HG03280 (cell line): ENCODE measurements around the gene DUSP23.

Experiments
- ATAC-seq: cut with Tn5 transposase; IDR thresholded peaks from one replicate; pipeline ENCODE4 v1.9.1; 2021; ENCODE audit warnings: mild to moderate bottlenecking, moderate library complexity; ENCODE audit not compliant: unreplicated experiment

The DUSP23 gene

GRCh38 chr1:159783724-159784123 is 3.0 kb downstream of the DUSP23 start:
- ATAC-seq, result no peak

DNA sequence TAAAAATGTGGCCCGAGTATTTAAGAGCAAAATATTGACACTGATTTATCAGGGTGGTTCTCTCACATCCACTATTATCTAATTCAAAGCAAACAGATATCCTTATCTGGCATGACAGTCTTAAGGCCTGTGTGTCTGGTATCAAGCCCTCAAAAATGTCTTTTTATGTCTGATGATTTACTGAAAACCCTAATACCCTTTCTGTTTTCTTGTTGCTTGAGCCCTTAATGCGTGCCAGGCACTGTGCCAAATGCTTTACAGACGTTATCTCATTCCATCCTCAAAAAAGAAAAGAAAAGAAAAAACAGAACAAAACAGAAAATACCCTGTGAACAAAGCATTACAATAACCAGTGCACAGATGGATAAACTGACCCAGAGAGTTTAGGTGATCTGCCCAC is 5.7 kb downstream of the DUSP23 start:
- ATAC-seq, result no peak

- ATAC-seq, result no peak
Measured at GRCh38 chr1:159786966-159787365, 6.2 kb downstream of the DUSP23 start.

DNA sequence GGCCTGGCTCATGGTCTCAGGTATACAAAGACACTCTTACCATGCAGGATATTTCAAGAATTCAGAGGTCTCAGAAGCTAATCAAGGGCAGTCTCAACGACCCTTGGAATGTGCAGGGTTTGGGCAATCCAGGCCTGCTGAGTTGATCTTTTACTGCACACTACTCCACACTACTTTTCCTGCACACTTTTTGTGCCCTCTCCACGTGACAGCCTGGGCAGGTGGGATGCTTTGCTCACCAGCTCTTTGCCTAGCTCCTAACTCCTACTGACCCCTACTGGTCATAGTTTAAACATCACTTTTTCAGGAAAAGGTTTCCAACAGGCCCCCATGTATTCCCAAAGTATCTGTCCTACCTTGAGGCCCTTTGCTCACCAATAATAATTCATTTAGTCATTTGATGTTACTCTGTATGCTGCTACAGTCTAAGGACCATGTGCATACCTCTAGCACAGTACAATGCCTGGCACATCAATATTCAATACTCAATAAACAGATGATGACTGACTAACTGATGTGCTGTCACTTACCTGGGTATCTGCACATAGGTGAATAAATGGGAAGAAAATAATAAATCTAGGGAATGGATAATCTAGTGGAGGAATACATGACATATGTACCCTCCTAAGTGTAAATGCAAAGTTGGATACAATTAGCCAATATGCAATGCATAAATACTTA is 9.6 kb downstream of the DUSP23 start:
- no peak for ATAC-seq

- no peak for ATAC-seq
Measured at GRCh38 chr1:159791031-159791430, 10.3 kb downstream of the DUSP23 start.

GRCh38 chr1:159791461-159791860 is 10.7 kb downstream of the DUSP23 start:
- ATAC-seq, result no peak

DNA sequence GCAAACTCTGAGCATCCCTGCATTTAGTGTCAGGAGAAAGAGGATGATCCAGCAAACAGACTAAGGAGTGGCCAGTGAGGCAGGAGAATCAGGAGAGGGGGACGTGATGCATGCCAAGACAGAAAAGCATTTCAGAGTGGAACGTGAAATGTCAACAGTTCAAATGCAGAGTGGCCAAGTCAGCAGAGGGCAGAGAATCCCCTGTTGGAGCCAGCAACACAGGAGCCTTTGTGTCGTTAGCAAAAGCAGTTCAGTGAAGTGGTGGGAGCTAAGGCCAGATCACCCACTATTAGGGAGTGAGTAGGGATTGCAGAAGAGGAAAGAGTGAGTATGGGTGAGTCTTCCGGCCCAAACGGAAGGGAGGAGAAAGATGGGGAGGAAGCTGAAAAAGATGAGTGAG is 14.8 kb downstream of the DUSP23 start:
- no peak for ATAC-seq

DNA sequence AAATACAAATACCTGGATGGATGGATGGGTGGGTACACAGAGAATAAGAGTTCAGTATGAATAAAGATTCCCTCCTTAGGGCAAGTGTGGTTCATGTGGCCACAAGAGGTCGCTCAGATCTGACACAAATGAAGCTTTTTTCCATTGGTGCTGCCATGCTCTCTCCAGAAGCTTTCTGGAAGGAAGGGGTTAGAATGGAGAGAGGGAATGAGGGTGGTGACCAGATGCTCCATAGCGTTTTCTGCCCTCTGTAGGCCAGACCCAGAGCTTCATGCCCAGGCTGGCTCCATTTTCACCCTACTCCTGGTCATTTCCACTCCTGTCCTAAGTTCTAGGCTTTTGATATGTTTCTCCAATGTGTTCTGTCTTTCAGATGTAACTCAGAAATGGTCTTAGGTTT is 18.1 kb downstream of the DUSP23 start:
- ATAC-seq, result no peak

DNA sequence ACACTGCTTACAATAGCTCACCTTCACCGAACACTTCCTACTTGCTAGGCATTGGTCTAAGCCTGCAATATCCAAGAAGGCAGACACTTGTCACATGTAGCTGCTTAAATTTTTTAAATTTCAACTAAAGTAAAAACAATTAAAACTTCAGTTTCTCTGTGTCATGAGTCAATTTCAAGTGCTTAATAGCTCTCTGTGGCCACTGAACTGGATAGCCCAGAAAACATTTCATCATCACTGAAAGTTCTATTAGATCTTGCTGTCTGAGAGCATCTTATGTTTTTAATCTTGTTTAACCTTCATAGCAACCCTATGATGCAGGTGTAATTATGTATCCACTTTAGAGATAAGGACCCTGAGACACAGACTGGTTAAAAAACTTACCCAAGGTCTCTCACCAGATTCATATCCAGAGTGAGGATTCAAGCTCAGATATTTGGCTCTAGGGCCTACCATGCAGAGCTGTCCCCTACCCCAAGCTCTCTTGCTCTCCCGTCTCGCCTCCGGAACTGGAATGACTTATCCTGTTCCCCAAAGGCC is 18.8 kb downstream of the DUSP23 start:
- no peak for ATAC-seq

GRCh38 chr1:159800177-159800930 is 19.6 kb downstream of the DUSP23 start:
- ATAC-seq, result no peak

DNA sequence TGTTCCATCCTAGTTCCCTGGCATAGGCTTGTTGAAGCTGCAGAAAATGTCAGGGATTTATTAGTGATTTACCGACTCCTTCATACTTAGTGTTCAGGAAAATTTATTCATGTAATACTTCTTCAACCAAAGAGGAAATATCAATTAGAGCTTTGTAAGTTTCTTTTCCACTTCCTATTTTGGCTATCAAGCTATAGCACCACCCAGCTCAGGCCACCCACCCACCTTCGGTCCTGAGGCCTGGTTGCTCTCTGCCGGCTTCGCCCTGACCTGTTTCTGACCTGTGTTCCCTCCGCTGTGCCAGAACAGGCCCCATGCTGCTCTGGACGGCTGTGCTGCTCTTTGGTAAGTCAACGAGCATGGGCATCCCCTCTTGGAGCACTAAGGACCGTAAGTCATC is 21.3 kb downstream of the DUSP23 start, which contains the start of gene FCRL6:
Gene FCRL6, plus strand, starts transcription at position 250 of the 400 bp plus-strand sequence. Its CDS starts 65 bp downstream, at position 315.
- no peak for ATAC-seq

DNA sequence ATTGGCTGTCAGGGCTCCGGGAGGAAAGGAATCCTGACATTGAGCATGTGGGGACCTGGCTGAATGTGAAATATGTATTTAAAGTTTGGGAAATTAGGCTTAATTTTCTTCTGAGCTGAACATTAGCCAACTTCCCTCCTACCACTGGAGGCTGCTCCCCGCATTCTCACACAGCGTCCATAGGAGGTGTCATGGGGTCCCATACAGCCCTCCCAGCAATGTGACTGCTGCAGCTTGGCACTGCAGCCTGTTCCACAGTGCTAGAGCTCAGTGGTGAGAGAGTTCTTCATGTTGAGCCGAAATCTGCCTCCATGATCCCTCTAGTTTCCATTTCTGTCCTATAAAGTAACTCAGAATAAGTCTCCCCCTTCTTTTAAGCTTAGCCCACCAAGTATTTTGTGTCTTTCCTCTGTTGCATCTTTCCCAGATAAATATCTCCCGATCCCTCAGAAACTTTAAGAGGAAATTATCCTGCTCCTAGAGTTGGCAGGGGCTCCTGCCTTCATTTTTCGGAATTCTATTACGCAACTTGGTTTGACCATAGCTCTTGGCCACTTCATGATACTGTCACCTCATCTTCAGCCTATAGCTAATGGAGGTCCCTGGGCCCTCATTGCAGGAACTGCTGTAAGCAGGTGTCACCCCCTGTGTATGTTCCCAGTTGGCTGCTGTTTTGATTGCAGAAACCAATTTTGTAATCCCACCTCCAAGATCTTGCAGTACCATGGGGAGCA is 23.4 kb downstream of the DUSP23 start:
- no peak for ATAC-seq

DNA sequence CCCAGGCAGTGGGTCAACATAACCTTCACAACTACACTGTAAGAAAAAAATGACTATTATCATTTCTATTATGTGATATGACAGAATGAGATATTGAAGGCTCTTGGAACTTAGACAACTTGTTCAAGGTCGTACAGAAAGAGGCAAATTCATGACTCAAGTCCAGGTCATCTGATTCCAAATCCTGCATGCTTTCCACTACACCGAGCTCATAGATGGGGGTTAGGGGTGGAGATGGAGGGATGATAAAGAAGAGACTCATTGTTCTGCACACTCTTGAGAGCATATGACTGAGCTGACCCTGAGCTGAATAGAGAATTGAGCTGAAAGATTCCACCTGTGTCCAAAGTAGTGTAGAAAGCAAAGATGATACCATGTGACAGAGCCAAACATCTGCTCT is 24.2 kb downstream of the DUSP23 start:
- ATAC-seq, result no peak

GRCh38 chr1:159815926-159816325 is 35.2 kb downstream of the DUSP23 start:
- ATAC-seq, result no peak

DNA sequence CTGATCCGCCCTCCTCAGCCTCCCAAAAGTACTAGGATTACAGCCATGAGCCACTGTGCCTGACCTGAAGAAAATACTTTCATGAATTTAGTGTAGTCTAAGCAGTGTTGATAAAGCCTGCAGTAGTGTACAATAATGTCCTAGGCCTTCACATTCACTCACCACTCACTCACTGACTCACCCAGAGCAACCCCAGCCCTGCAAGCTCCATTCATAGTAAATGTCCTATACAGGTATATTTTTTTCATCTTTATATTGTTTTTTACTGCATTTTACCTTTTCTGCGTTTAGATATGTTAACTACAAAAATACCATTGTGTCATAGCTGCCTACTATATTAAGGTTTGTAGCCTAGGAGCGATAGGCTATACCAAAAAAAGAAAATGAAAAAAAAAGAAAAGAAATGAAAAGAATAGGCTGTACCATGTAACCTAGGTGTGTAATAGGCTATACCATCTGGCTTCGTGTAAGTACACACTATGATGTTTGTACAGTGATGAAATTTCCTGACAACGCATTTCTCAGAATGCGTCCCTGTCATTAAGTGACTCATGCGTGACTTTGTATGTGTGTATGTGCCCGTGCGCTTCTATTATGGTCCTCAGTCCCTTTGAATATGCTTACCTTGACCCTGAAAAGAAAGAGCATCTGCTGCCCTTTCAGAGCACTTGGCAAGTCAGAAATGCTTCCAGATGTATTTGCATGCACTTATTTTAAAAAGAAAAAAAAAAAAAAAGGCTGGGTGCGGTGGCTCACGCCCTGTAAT is 36.7 kb downstream of the DUSP23 start:
- ATAC-seq, result no peak

GRCh38 chr1:159821171-159821867 is 40.6 kb downstream of the DUSP23 start:
- ATAC-seq, result no peak

GRCh38 chr1:159823406-159823805 is 42.6 kb downstream of the DUSP23 start:
- ATAC-seq, result no peak

DNA sequence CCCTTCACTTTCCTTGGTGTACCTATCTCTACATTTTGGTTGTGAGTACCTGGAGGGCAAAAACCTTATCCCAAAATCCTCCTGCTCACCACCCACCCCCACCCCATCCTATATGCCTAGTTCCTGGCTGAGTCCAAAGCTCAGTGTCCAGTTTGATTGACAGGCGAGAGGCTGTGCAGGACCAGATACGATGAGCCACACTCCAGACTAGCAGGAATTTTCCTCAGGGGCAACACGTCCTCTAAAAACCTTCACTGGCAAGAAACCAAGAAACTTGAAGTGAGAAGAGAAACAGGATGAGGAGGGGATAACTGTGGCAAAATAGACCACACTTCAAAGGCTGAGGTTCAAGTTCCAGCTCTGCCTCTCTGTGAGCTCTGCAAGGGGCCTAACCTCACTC is 44.8 kb downstream of the DUSP23 start:
- ATAC-seq, result no peak

GRCh38 chr1:159826441-159827101 is 45.8 kb downstream of the DUSP23 start, which contains the start of gene SLAMF8:
Gene SLAMF8 (plus strand): TSS chr1:159826873. CDS start chr1:159826899, 26 bp downstream.
- ATAC-seq, result no peak
